Neural crest cell (in vitro differentiated cells): ENCODE data around the gene ICE1. TPM values are rescaled to one million over a fixed set of nuclear protein-coding genes. Genes with fewer than 3 reads are reported as not detected.

Experiments used
- DNase-seq: peaks from one replicate; pipeline ENCODE4 v3.0.0; 2021; ENCODE audit warnings: low read depth, mixed read lengths, low spot score
- H3K27ac Mint-ChIP-seq: one replicate; pipeline ENCODE4 v1.8.0; 2021; ENCODE audit warnings: mild to moderate bottlenecking, mixed read lengths; ENCODE audit not compliant: unreplicated experiment
- H3K27me3 Mint-ChIP-seq: 2 replicates; pipeline ENCODE4 v1.8.0; 2021; ENCODE audit warnings: low read depth, mild to moderate bottlenecking, mixed read lengths
- H3K36me3 Mint-ChIP-seq: 2 replicates; pipeline ENCODE4 v1.8.0; 2021; ENCODE audit warnings: low read depth, mild to moderate bottlenecking, mixed read lengths
- H3K4me1 Mint-ChIP-seq: 2 replicates; pipeline ENCODE4 v1.8.0; 2021; ENCODE audit warnings: mixed read lengths
- H3K4me3 Mint-ChIP-seq: one replicate; pipeline ENCODE4 v1.8.0; 2021; ENCODE audit warnings: mild to moderate bottlenecking, mixed read lengths
- H3K9me3 Mint-ChIP-seq: 2 replicates; pipeline ENCODE4 v1.8.0; 2021; ENCODE audit warnings: mixed read lengths
- CTCF ChIP-seq: fragments of 200-600 bp; sonication (generic); conservative IDR thresholded peaks from 2 replicates; pipeline ENCODE4 v1.5.0; 2021; ENCODE audit warnings: antibody characterized with exemption, mild to moderate bottlenecking
- total RNA-seq: library from RNA; stranded (reverse); gene quantifications from 2 replicates; pipeline ENCODE4 v1.2.1, GENCODE V29; 2021

The ICE1 gene
- total RNA-seq, 1 donor from 2014 or later = 35.1 TPM

GRCh38 chr5:5522336-5522735 is 99.9 kb downstream of the ICE1 start:
- Mint-ChIP-seq H3K9me3 (peaks cover 2% of the 10 kb centered on the region), H3K27ac (no peak overlapping the region), H3K36me3 (no peaks in the 10 kb centered on the region), H3K27me3 (peaks cover 3% of the 10 kb centered on the region), H3K4me1 (no peaks in the 10 kb centered on the region), H3K4me3 (no peak overlapping the region)
- TF ChIP-seq CTCF = no peak
- DNase-seq = no peak

- H3K36me3 Mint-ChIP-seq = no peaks in the 10 kb centered on the region
- no peaks in the 10 kb centered on the region for H3K4me1 Mint-ChIP-seq
- H3K4me3 Mint-ChIP-seq = no peak overlapping the region
- DNase-seq = no peak
- peaks cover 2% of the 10 kb centered on the region for H3K9me3 Mint-ChIP-seq
- no peak overlapping the region for H3K27ac Mint-ChIP-seq
- peaks cover 3% of the 10 kb centered on the region for H3K27me3 Mint-ChIP-seq
- TF ChIP-seq CTCF = no peak
These were observed 100.6 kb downstream of the ICE1 start for GRCh38 chr5:5523066-5523505.

GRCh38 chr5:5524327-5524726 is 101.8 kb downstream of the ICE1 start:
- H3K36me3 Mint-ChIP-seq = no peaks in the 10 kb centered on the region
- H3K27ac Mint-ChIP-seq = no peak overlapping the region
- TF ChIP-seq CTCF = no peak
- DNase-seq = no peak
- peaks cover 6% of the 10 kb centered on the region for H3K9me3 Mint-ChIP-seq
- H3K4me3 Mint-ChIP-seq = no peak overlapping the region
- H3K4me1 Mint-ChIP-seq = no peaks in the 10 kb centered on the region
- peaks cover 3% of the 10 kb centered on the region for H3K27me3 Mint-ChIP-seq

GRCh38 chr5:5531371-5531770 is 108.9 kb downstream of the ICE1 start:
- Mint-ChIP-seq H3K27ac (no peak overlapping the region), H3K4me1 (peaks cover 9% of the 10 kb centered on the region), H3K36me3 (no peaks in the 10 kb centered on the region), H3K27me3 (no peaks in the 10 kb centered on the region), H3K4me3 (no peak overlapping the region), H3K9me3 (peaks cover 4% of the 10 kb centered on the region)
- DNase-seq = no peak
- no peak for TF ChIP-seq CTCF

- Mint-ChIP-seq H3K4me3 (no peak overlapping the region), H3K27ac (no peak overlapping the region), H3K27me3 (no peaks in the 10 kb centered on the region), H3K4me1 (peaks cover 10% of the 10 kb centered on the region), H3K9me3 (peaks cover 7% of the 10 kb centered on the region), H3K36me3 (no peaks in the 10 kb centered on the region)
- no peak for TF ChIP-seq CTCF
- DNase-seq = no peak
These were observed 110.0 kb downstream of the ICE1 start for GRCh38 chr5:5532306-5533076.
